ENCODE measurements around the gene DYDC1. TPM values are rescaled to one million over a fixed set of nuclear protein-coding genes. Genes with fewer than 3 reads are reported as not detected.
A peak's percentile ranks its signal among the peaks of the same experiment; 100 is the strongest.
"Not testable (repeated sequence)": the region's sequence is repeated elsewhere in the genome, so short reads cannot be mapped to it uniquely, and the experiment has no call there.

The DYDC1 gene
- total RNA-seq, 1 donor = not detected

DNA sequence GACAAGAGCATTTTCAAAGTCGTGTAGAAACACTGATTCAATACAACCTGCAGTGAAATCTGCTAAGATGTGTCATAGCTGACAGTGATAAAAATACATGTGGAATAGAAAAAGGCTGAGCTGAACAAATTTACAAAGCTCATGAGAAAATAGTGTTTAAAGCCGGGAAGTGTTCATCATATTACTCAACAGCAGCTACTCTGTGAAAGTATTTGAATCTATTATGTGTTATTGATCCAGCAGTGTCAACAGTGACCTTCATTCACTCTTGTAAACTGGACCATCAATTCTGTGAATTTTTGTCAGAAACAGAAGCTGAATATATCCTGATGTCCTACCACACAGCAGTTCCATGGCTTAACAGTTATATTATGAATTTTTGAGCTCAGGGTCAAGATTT lies 11.6 kb downstream of the DYDC1 start:
- DNase-seq (ENCODE audit: low read depth in 2 of 3, low spot score in 2 of 3) = no peak

DNA sequence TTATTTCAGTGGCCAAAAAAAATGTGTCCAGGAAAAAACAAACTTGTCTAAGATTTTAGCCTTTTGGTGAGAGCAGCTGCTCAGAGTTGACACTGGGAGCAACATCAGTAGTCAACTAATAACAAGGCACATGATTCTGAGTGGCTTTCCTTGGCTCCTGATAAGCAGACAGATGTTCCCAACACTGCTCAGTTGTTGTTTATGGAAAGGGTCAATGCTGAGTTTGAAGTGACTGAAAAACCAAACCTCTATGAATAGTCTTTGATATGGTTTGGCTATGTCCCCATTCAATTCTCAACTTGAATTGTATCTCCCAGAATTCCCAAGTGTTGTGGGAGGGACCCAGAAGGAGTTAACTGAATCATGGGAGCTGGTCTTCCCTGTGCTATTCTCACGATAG lies 12.3 kb downstream of the DYDC1 start:
- DNase-seq (ENCODE audit: low read depth in 2 of 3, low spot score in 2 of 3) = no peak

DNA sequence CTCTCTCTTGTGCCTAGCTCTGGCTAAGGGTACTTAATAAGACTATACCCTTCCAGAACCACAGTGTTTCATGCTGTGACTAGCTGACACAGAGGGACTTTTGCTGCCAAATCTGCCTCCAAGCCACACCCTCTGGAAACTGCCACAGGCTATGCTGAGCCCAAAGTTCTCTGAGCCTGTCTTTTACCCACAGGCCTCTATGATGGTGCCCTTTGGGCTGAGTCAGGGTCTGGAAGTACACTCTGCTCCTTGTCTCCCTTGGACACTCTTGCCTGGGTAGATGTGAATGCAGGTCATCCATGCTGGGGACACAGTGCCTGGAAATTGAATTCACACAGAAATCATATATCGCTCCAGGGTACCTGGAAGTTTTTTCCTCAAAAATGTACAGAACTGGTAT lies 22.6 kb downstream of the DYDC1 start:
- DNase-seq (ENCODE audit: low read depth in 2 of 3, low spot score in 2 of 3) = no peak

DNA sequence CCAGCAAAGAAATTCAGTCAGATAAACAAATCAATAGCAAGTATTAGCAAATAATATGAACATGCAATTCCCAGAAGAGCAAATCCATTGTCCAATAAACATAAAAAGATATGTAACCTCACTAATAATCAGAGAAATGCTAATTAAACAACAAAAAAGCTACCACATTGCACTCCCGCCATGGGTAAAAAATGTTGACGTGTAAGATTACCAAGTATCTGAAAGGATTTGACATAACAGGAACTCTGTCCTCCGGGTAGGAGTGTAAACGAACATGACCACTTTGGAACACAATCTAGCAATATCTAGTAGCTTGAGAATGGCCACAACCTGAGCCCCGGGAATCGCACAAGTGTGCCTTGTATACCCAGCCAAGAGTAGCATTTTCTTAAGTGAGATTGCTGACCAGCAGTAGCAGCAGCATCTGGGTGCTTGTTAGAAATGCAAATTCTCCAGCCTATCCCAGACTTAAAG lies 31.6 kb downstream of the DYDC1 start:
- no peak for DNase-seq (ENCODE audit: low read depth in 2 of 3, low spot score in 2 of 3)

DNA sequence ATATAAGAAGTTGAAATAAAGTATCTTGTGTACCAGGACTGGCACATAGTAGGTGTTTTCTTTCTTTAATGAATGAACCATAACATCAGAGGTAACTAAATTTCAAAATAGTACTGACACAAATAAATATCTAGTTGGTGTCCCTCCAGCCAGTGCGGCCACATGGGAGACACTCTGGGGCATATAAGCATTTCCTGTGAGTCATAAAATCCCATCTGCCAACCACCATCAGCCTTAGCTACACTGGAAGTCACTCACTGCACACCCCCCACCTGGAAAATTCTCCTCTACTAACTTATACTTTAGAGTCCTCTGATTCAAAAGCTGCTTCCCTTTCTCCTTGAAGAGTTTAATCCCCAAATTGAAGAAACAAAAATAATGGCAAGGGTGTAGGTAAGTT lies 32.5 kb downstream of the DYDC1 start:
- DNase-seq (ENCODE audit: low read depth in 2 of 3, low spot score in 2 of 3) = peak in 1 of 3 donors; percentile 1

DNA sequence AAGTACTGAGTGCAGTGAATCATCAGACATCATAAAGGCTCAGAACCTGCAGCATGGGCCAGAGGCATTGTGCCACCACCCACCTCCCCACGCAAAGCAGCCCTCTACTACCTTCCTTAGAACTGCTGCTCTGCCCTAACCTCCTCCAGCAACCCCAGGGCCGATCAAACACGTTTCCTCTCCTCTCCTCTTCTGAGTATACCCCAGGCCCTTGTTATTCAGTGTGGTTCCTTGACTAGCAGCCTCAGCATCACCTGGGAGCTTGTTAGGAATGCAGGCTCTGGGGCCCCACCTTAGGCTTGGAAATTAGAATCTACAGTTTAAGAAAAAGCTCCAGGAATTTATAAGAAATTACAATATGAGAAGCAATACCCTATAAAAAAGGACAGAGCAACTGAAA lies 33.2 kb downstream of the DYDC1 start:
- no peak for DNase-seq (ENCODE audit: low read depth in 2 of 3, low spot score in 2 of 3)

DNA sequence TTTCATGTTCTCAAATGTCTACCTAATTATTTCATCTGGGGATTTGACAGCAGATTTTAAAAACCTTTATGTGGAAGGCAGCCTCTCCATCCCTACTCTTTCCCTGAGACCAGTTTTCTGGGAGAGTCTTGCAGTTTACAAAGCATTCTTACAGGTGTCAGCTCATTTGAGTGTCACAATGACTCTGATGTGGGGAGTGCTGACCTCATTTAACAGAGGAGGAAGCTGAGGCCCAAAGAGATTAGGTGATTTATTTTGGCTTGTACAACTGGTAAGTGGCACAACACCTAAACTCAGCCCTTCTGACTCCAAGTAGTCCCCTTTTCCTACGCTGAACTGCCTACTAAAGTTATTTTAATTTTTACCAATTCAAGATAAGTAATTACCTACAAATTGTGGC lies 33.8 kb downstream of the DYDC1 start:
- no peak for DNase-seq (ENCODE audit: low read depth in 2 of 3, low spot score in 2 of 3)

DNA sequence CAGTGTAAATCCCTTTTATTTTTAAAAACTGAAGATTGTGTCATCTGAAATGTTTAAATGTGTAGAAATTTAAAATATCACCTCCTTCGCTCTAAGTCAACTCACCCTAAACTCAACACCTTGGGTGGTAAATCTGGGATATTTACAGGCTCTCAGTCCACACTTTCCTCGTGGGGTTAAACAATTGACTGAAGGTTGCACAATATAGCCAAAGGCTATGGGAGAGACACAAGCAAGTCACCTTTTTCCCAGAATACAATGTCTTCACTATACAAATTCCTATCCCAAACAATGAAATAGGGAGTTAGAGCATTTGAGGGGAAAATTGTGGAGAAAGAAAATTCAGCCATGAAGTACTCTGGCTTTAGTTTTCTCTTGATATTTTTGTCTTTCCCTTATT lies 34.4 kb downstream of the DYDC1 start:
- DNase-seq (ENCODE audit: low read depth in 2 of 3, low spot score in 2 of 3) = no peak

DNA sequence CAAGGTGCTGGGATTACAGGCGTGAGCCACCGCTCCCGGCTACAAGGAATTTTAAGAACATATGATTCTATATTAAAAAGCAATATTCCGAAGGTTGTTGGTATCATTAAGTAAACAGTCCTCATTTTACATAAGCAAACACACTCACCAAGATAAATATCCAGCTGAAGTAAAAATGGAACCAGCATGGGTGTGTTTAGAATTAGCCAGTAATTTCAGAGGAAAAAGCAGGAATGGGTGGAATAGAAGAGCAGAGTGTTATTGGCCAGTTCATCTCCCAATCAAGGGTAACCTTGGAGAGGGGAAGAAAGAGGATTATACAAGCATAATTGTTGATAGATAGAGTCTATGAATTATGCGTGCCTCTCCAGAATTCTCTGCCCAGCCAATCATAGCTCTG lies 35.4 kb downstream of the DYDC1 start:
- no peak for DNase-seq (ENCODE audit: low read depth in 2 of 3, low spot score in 2 of 3)

DNA sequence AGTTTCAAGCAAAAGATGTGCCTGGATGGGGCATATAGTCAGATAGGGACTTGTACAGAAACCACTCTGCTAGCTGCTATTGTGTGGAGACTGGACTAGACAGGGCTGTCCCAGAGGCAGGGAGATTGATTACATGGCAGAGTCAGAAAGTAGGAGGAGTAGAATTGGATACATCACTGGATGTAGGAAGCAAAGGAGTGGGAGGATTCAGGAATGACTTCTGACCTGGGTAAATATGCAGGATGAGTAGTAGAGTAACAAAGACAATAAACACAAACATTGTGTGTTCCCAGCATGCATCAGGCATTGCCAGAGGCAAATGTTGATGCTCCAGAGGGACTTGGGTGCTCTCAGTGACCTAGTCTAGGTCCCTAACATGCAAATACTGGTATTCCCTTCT lies 36.2 kb downstream of the DYDC1 start:
- DNase-seq (ENCODE audit: low read depth in 2 of 3, low spot score in 2 of 3) = no peak

DNA sequence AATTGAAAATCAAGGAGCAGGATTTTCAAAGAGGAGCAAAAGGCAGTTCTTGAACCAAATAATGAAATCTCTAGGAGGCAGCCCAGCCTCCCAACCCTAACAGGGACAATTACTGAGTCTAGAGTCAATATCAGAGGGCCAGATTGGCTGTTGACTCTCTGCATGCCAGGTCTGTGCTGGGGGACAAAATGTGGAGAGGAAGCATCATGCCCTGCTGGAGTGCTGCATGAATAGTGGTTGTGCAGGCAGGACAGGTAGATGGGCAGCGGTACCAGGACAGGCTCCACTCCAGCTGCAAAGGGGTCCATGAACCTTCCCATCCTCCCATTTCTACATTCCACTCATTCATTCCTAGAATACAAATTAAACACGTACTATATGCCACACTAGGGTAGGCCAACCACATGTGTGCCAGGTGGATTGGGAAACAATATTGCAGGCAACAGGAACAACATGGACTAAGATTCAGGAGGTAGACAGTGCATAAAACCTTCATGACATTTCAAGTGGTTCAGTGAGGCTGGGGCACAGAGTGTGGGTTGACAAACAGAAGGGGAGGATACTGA lies 36.7 kb downstream of the DYDC1 start:
- DNase-seq (ENCODE audit: low read depth in 2 of 3, low spot score in 2 of 3) = no peak

DNA sequence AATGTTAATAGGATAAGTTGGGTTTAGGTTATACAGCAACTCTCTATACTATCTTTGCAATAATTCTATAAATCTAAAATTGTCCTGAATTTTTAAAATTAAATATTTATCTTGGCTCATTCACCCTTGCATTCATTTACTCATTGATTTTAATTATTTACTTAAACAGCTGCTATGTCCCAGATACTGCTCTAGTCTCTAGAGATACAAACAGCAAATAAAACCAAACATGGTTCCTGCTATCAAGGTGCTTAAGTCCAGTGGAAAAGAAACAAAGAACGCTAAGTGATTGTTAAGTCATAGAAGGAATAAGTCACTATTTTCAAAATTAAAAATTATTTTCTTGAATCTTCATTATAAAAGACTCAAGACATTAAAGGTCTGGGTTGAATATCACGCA lies 37.2 kb downstream of the DYDC1 start:
- DNase-seq (ENCODE audit: low read depth in 2 of 3, low spot score in 2 of 3) = no peak

DNA sequence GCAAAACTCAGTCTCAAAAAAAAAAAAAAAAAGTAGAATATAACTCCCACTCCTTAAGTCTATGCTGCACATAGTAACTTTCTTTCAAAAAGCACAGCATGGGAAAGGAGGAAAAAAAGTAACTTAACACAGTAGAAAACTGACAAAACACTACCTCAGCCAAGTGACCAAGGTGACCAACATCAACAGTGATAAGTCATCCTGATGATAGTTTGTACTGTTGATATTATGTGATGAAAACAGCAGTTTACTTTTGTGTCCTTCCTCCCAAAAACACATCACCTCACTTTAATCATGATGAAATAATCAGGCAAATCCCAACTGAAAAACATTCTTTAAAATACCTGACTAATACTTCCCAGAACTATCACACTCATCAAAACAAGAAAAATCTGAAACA lies 37.8 kb downstream of the DYDC1 start:
- no peak for DNase-seq (ENCODE audit: low read depth in 2 of 3, low spot score in 2 of 3)

DNA sequence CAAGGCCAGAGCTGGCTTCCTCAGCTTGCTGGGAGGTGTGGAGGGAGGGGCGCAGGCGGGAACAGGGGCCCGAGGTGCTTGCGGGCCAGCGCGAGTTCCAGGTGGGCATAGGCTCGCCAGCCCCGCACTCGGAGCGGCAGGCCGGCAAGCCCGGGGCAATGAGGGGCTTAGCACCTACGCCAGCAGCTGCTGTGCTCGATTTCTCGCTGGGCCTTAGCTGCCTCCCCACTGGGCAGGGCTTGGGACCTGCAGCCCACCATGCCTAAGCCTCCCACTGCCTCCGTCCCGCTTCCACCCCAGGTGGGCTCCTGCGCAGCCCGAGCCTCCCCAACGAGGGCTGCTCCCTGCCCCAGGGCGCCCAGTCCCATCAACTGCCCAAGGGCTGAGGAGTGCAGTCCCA lies 41.2 kb downstream of the DYDC1 start:
- DNase-seq (ENCODE audit: low read depth in 2 of 3, low spot score in 2 of 3) = no peak

DNA sequence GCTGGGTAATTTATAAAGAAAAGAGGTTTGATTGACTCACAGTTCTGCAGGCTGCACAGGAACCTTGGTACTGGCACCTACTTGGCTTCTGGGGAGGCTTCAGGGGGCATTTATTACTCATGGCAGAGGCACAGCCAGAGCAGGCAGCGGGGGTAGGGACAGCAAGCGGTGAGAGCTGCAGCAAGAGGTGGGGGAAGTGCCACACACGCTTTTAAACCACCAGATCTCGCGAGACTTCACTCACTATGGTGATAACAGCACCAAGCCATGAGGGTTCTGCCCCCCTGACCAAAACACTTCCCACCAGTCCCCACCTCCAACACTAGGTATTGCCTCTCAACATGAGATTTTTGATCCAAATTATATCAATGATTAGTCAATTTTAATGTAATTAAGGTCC lies 43.0 kb downstream of the DYDC1 start:
- DNase-seq (ENCODE audit: low read depth in 2 of 3, low spot score in 2 of 3) = no peak

DNA sequence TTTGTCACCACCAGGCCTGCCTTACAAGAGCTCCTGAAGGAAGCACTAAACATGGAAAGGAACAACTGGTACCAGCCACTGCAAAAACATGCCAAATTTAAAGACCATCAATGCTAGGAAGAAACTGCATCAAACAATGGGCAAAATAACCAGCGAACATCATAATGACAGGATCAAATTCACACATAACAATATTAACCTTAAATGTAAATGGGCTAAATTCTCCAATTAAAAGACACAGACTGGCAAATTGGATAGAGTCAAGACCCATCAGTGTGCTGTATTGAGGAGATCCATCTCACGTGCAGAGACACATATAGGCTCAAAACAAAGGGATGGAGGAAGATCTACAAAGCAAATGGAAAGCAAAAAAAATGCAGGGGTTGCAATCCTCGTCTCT lies 50.6 kb downstream of the DYDC1 start:
- not testable (repeated sequence) for DNase-seq (ENCODE audit: low read depth in 2 of 3, low spot score in 2 of 3)

DNA sequence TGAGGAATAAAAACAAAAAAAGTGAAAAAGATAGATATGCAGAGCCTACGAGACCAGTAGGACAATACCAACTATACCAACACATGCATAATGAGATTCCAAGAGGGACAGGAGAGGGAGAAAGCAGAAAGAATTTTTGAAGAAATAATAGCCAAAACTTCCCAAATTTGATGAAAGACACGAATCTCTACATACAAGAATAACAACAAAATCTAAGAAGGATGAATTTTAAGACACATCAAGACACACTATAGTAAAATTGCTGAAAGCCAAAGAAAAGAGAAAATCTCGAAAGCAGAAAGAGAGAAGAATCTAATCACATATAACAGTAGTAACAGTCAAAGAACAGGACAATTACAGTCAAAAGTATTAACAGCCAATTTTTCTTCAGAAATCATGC lies 59.6 kb downstream of the DYDC1 start:
- DNase-seq (ENCODE audit: low read depth in 2 of 3, low spot score in 2 of 3) = no peak

DNA sequence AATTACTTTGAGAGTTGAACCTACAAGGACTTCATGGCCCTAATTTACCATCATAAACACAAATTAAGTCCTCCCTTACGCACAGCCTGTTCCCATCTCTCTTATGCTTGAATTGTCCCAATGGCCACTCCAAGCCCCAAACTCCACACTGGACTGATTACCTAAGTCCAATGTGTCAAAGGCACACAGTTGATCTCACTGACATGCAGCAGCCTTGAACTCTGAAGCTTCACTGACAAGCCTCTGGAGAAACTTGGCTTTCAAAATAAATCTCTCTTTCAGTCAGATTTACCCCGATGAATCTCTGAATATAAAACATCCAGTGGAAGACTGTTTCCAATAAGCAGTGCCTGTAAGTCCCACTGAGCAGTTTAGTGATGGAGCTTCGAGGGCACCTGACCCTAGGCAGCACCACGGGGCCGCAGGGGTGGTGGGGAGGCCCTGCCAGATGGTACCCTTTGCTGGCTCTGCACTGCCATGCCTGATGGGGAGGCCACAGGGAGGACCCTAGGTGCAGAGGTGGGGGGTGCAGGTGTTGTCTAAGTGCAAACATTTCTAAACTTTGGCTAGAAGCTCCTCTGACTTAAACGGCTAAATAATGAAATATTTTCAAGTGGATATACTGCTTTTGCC lies 63.8 kb downstream of the DYDC1 start:
- no peak for DNase-seq (ENCODE audit: low read depth in 2 of 3, low spot score in 2 of 3)

DNA sequence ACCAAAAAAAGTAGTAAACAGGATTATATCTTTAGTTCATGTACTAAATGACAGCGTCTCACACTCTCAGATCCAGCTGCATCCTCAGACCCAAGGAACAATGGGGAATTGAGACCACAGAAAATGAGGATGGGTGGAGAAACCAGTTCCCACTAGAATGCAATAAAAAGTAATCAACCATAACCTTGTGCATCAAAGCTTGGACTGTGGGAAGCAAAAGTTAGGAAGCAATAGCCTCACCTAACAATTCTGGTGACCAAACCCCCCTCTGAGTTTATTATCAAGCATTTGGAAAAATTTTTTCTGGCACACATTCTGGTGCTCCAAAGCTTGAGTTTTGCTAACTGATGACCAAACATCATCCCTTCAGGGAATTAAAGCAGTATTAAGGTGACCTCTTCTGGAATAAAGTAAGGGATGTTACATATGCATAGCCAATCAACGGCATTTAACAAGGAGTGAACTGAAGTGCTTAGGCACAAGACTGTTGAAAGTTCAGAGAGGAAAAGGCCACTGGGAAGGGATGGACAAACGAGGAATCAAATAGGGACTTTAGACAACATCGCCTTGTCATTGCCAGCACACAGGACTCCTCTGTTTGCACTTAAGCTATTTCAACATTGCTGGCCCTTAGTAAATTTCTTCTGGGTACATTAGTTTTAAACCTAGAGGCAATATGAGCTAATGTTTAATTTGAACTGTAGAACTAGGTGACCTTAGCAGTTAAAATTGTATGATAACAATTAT lies 65.9 kb downstream of the DYDC1 start:
- no peak for DNase-seq (ENCODE audit: low read depth in 2 of 3, low spot score in 2 of 3)

DNA sequence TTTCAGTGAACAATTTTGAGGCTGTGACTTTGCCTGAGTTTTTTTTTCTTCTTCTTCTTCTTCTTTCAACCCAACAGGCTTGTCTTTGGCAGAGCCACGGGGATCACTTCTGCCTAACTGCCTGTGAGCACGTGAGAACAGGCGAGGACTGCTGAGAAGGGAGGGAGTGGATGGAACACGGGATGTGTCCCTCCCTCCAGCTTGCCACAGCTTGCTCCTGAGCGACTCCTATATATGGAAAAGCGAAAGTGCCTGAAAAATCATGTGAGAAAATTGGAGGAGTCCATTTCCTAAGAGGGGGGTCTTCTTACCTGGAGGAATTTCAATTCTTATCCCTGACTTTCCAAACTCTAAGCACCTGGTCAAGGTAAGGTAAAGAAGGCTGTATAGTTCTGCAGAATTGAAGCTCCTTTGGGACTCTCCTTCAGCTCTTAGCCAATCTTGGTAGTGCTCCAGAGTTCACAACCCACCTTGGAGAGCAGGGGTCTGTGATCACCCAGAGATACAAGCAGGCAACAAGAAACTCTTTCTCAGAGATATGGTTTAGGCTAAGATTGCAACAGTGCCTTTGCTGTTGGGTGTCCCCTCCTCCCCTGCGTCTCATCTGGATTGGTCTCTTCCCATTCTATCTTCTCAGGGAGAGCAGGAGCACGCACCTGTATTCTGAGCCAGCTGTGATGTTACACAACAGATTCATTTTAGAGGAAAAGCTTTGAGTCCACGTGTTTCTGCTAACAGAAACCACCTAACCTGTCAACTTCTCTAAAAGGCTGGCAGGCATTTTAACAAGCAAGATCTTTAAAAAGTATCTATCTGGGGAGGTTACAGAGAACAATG lies 66.9 kb downstream of the DYDC1 start, which contains the start of gene MAT1A:
Gene MAT1A (minus strand): TSS at position 208 of the 837 bp plus-strand sequence. CDS start 235 bp downstream, outside the sequence.
- DNase-seq (ENCODE audit: low read depth in 2 of 3, low spot score in 2 of 3) = peak in 1 of 3 donors; percentile 41

DNA sequence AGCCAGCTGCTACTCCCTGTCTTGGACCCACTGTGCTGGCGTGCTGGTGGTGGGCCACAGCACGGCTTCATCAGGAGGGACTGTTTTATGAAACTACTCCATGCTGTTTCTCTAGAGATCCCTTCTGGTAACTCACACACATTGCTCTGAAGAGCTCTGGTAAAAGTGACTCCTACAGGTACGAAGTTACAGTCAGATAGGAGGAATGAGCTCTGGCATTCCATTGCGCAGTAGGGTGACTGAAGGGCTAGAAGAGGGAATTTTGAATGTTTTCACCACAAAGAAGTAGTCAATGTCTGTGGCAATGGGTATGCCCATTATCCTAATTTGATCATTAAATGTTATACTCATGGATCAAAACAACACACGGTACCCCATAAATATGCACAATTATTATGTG lies 67.7 kb downstream of the DYDC1 start:
- no peak for DNase-seq (ENCODE audit: low read depth in 2 of 3, low spot score in 2 of 3)

Measured in hematopoietic multipotent progenitor cell (in vitro differentiated cells).